ENCODE measurements around the gene RCL1. TPM values are rescaled to one million over a fixed set of nuclear protein-coding genes. Genes with fewer than 3 reads are reported as not detected.

RCL1 gene
- total and polyA plus RNA-seq, 2 of the 13 experiments (the other 11 are each of a cell fraction or from before 2014, with no cell fraction given) = 22.3 to 31.6 TPM

GRCh38 chr9:4842213-4842612, 49.5 kb downstream of the RCL1 start (continued):
- TF ChIP-seq MYC (CRISPR knock-in tag; IDR thresholded peaks at IDR 0.05; ENCODE audit: borderline replicate concordance) = no peak
- TF ChIP-seq HCFC1 (IDR thresholded peaks at IDR 0.05; ENCODE audit: low read depth, low read length) = no peak
- no peak for TF ChIP-seq REL (CRISPR knock-in tag; conservative IDR thresholded peaks at IDR 0.05)
- TF ChIP-seq, protein P1, sequence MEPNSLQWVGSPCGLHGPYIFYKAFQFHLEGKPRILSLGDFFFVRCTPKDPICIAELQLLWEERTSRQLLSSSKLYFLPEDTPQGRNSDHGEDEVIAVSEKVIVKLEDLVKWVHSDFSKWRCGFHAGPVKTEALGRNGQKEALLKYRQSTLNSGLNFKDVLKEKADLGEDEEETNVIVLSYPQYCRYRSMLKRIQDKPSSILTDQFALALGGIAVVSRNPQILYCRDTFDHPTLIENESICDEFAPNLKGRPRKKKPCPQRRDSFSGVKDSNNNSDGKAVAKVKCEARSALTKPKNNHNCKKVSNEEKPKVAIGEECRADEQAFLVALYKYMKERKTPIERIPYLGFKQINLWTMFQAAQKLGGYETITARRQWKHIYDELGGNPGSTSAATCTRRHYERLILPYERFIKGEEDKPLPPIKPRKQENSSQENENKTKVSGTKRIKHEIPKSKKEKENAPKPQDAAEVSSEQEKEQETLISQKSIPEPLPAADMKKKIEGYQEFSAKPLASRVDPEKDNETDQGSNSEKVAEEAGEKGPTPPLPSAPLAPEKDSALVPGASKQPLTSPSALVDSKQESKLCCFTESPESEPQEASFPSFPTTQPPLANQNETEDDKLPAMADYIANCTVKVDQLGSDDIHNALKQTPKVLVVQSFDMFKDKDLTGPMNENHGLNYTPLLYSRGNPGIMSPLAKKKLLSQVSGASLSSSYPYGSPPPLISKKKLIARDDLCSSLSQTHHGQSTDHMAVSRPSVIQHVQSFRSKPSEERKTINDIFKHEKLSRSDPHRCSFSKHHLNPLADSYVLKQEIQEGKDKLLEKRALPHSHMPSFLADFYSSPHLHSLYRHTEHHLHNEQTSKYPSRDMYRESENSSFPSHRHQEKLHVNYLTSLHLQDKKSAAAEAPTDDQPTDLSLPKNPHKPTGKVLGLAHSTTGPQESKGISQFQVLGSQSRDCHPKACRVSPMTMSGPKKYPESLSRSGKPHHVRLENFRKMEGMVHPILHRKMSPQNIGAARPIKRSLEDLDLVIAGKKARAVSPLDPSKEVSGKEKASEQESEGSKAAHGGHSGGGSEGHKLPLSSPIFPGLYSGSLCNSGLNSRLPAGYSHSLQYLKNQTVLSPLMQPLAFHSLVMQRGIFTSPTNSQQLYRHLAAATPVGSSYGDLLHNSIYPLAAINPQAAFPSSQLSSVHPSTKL (CRISPR knock-in tag; IDR thresholded peaks at IDR 0.05) = no peak
- no peak for TF ChIP-seq ZNF766 (CRISPR knock-in tag; IDR thresholded peaks at IDR 0.05; ENCODE audit: borderline replicate concordance)
- TF ChIP-seq ZNF782 (CRISPR knock-in tag; IDR thresholded peaks at IDR 0.05; ENCODE audit: borderline replicate concordance) = no peak
- TF ChIP-seq ZNF737 (CRISPR knock-in tag; IDR thresholded peaks at IDR 0.05; ENCODE audit: borderline replicate concordance) = no peak
- TF ChIP-seq, protein P2, sequence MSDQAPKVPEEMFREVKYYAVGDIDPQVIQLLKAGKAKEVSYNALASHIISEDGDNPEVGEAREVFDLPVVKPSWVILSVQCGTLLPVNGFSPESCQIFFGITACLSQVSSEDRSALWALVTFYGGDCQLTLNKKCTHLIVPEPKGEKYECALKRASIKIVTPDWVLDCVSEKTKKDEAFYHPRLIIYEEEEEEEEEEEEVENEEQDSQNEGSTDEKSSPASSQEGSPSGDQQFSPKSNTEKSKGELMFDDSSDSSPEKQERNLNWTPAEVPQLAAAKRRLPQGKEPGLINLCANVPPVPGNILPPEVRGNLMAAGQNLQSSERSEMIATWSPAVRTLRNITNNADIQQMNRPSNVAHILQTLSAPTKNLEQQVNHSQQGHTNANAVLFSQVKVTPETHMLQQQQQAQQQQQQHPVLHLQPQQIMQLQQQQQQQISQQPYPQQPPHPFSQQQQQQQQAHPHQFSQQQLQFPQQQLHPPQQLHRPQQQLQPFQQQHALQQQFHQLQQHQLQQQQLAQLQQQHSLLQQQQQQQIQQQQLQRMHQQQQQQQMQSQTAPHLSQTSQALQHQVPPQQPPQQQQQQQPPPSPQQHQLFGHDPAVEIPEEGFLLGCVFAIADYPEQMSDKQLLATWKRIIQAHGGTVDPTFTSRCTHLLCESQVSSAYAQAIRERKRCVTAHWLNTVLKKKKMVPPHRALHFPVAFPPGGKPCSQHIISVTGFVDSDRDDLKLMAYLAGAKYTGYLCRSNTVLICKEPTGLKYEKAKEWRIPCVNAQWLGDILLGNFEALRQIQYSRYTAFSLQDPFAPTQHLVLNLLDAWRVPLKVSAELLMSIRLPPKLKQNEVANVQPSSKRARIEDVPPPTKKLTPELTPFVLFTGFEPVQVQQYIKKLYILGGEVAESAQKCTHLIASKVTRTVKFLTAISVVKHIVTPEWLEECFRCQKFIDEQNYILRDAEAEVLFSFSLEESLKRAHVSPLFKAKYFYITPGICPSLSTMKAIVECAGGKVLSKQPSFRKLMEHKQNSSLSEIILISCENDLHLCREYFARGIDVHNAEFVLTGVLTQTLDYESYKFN (CRISPR knock-in tag; conservative IDR thresholded peaks at IDR 0.05) = peak; percentile 43; the same call in 1 of the 2 replicates
- 0 out of 2 replicates have a peak, but pooled peaks have one; percentile 9 for TF ChIP-seq TCF7 (IDR thresholded peaks at IDR 0.05; ENCODE audit: low read depth)
- TF ChIP-seq ZBTB25 (CRISPR knock-in tag; IDR thresholded peaks at IDR 0.05) = no peak
- TF ChIP-seq HDAC2 (CRISPR knock-in tag; IDR thresholded peaks at IDR 0.05) = no peak
- TF ChIP-seq JUN (CRISPR knock-in tag; IDR thresholded peaks at IDR 0.05) = no peak
- TF ChIP-seq MAFF (IDR thresholded peaks at IDR 0.05; ENCODE audit: low read depth, low read length) = no peak
- TF ChIP-seq EP300 (IDR thresholded peaks at IDR 0.05; ENCODE audit: low read depth in 2 of 2, low read length in 2 of 2) = peak in 1 of 2 experiments; percentile 16; a peak in 1 of 4 replicates
- TF ChIP-seq EP300 (CRISPR knock-in tag; IDR thresholded peaks at IDR 0.05; ENCODE audit: borderline replicate concordance) = no peak
- TF ChIP-seq PITX1 (CRISPR knock-in tag; IDR thresholded peaks at IDR 0.05) = no peak
- no peak for TF ChIP-seq GABPB1 (CRISPR knock-in tag; IDR thresholded peaks at IDR 0.05)
- TF ChIP-seq ZNF350 (CRISPR knock-in tag; IDR thresholded peaks at IDR 0.05; ENCODE audit: borderline replicate concordance, low read depth) = no peak
- no peak for TF ChIP-seq IRF2 (CRISPR knock-in tag; IDR thresholded peaks at IDR 0.05)
- TF ChIP-seq ATF7-NPFF (CRISPR knock-in tag; IDR thresholded peaks at IDR 0.05; ENCODE audit: low read depth) = no peak
- no peak for TF ChIP-seq RFXAP (CRISPR knock-in tag; IDR thresholded peaks at IDR 0.05; ENCODE audit: borderline replicate concordance)
- no peak for TF ChIP-seq SRSF9 (IDR thresholded peaks at IDR 0.05; ENCODE audit: borderline replicate concordance, insufficient read depth, low read depth, low read length, poor library complexity, severe bottlenecking)
- TF ChIP-seq NFE2 (CRISPR knock-in tag; IDR thresholded peaks at IDR 0.05) = no peak
- TF ChIP-seq PLRG1 (conservative IDR thresholded peaks at IDR 0.05) = no peak

All from HepG2 (cell line).